Caco-2 (cell line): ENCODE measurements around the gene ABCA6. TPM values are rescaled to one million over a fixed set of nuclear protein-coding genes. Genes with fewer than 3 reads are reported as not detected.

Experiments
- BruUV-seq: library from RNA; stranded (reverse); fragments of 400-500 nt; replicated peaks from 2 replicates; lab custom pipeline; 2021; lab: Mats Ljungman, UMichigan
- CTCF ChIA-PET: fragments of 300-600 bp; sonication (Branson Sonifier 250); formaldehyde crosslinking; loops from one replicate; lab custom pipeline; 2022; ENCODE audit warnings: antibody characterized with exemption; lab: Charles Lee
- POLR2A ChIA-PET: fragments of 300-600 bp; sonication (Branson Sonifier 250); formaldehyde crosslinking; loops from one replicate; lab custom pipeline; 2022; ENCODE audit warnings: antibody characterized with exemption; lab: Charles Lee
- DNase-seq, 2 experiments: peaks; one replicate each; pipeline versions ENCODE4 v3.0.0 to v3.0.0-alpha.2; 2020 to 2022
- H3K27me3 ChIP-seq: replicated peaks from 2 replicates; pipeline ENCODE4 v1.6.0; 2011; ENCODE audit warnings: low read length; ENCODE audit not compliant: control insufficient read depth, insufficient read depth
- H3K36me3 ChIP-seq: 2 replicates; pipeline ENCODE4 v1.5.1; 2011; ENCODE audit warnings: low read length; ENCODE audit not compliant: control insufficient read depth, insufficient read depth
- H3K4me1 ChIP-seq: fragments of 250-450 bp; sonication (Bioruptor Pico); 2 replicates; pipeline ENCODE4 v1.5.1; 2020; ENCODE audit warnings: mild to moderate bottlenecking
- H3K4me3 ChIP-seq: 2 replicates; pipeline ENCODE4 v1.5.1; 2011; ENCODE audit warnings: low read depth, mild to moderate bottlenecking, control low read depth, low read length
- H3K9me3 ChIP-seq: fragments of 250-450 bp; sonication (Bioruptor Pico); 2 replicates; pipeline ENCODE4 v1.5.1; 2020; ENCODE audit warnings: mild to moderate bottlenecking, moderate library complexity
- H3K27ac Mint-ChIP-seq: one replicate; pipeline ENCODE4 v1.8.0; 2022; ENCODE audit warnings: mixed read lengths; ENCODE audit not compliant: unreplicated experiment
- H3K27me3 Mint-ChIP-seq: one replicate; pipeline ENCODE4 v1.8.0; 2022; ENCODE audit warnings: mixed read lengths; ENCODE audit not compliant: insufficient read depth, unreplicated experiment
- H3K36me3 Mint-ChIP-seq: one replicate; pipeline ENCODE4 v1.8.0; 2022; ENCODE audit warnings: mild to moderate bottlenecking, mixed read lengths; ENCODE audit not compliant: insufficient read depth, unreplicated experiment
- H3K4me1 Mint-ChIP-seq: one replicate; pipeline ENCODE4 v1.8.0; 2022; ENCODE audit warnings: low read depth, mixed read lengths; ENCODE audit not compliant: unreplicated experiment
- H3K4me3 Mint-ChIP-seq: one replicate; pipeline ENCODE4 v1.8.0; 2022; ENCODE audit warnings: mild to moderate bottlenecking, moderate library complexity, mixed read lengths; ENCODE audit not compliant: unreplicated experiment
- H3K9me3 Mint-ChIP-seq: one replicate; pipeline ENCODE4 v1.8.0; 2022; ENCODE audit warnings: mixed read lengths; ENCODE audit not compliant: unreplicated experiment
- CTCF ChIP-seq, 2 experiments: fragments of 200-600 bp in 1 of 2; IDR thresholded peaks; 1 replicate in 1 of 2; 2 replicates in 1 of 2; pipeline versions ENCODE4 v1.5.1 to v1.8.0; 2011 to 2022; ENCODE audit warnings: antibody characterized with exemption in 1 of 2, control low read depth in 1 of 2, inconsistent platforms in 1 of 2, low read depth in 1 of 2, low read length in 1 of 2, mild to moderate bottlenecking in 1 of 2, moderate library complexity in 1 of 2; ENCODE audit not compliant: insufficient read depth in 1 of 2, severe bottlenecking in 1 of 2, unreplicated experiment in 1 of 2
- intact Hi-C: fragments of 100-400 bp; cut with micrococcal nuclease; formaldehyde crosslinking; loops from one replicate; pipeline ENCODE4 v1.10.0; 2022; ENCODE audit not compliant: unreplicated experiment
- total RNA-seq: library from RNA; stranded (reverse); gene quantifications from 2 replicates; pipeline ENCODE4 v1.2.3, GENCODE V29; 2022

The ABCA6 gene
- total RNA-seq, 1 experiment from 2014 or later: 1.8 TPM

- Histone ChIP-seq H3K27me3 (no peaks in the 10 kb centered on the region), H3K36me3 (no peaks in the 10 kb centered on the region), H3K4me3 (no peak overlapping the region), H3K9me3 (no peaks in the 10 kb centered on the region; the same call in 1 of the 2 replicates), H3K4me1 (no peaks in the 10 kb centered on the region)
- no peak overlapping the region for H3K27ac Mint-ChIP-seq
- intact Hi-C loops: no loop called here
- BruUV-seq: no TSS peak
- no peak overlapping the region for H3K4me3 Mint-ChIP-seq
- CTCF ChIA-PET: no interaction called here
- TF ChIP-seq CTCF (IDR thresholded peaks at IDR 0.05; ENCODE audit: insufficient read depth in 1 of 2, low read depth in 1 of 2, low read length in 1 of 2, severe bottlenecking in 1 of 2, unreplicated experiment in 1 of 2): no peak
- no peaks in the 10 kb centered on the region for H3K4me1 Mint-ChIP-seq
- H3K36me3 Mint-ChIP-seq: no peaks in the 10 kb centered on the region
- DNase-seq: no peak
- H3K9me3 Mint-ChIP-seq: no peaks in the 10 kb centered on the region
- no peaks in the 10 kb centered on the region for H3K27me3 Mint-ChIP-seq
- POLR2A ChIA-PET: no interaction called here
Measured at GRCh38 chr17:69159418-69159817, 17.7 kb upstream of the ABCA6 start.

GRCh38 chr17:69154267-69154666, 12.6 kb upstream of the ABCA6 start:
- intact Hi-C loops: no loop called here
- no peaks in the 10 kb centered on the region for H3K27me3 ChIP-seq
- Mint-ChIP-seq H3K4me3 (no peak overlapping the region), H3K36me3 (no peaks in the 10 kb centered on the region), H3K27me3 (no peaks in the 10 kb centered on the region), H3K27ac (no peak overlapping the region), H3K4me1 (no peaks in the 10 kb centered on the region), H3K9me3 (no peaks in the 10 kb centered on the region)
- H3K4me1 ChIP-seq: no peaks in the 10 kb centered on the region
- no peaks in the 10 kb centered on the region; the same call in 1 of the 2 replicates for H3K9me3 ChIP-seq
- no peak for DNase-seq
- POLR2A ChIA-PET: no interaction called here
- BruUV-seq: no TSS peak
- no peak overlapping the region for H3K4me3 ChIP-seq
- CTCF ChIA-PET: no interaction called here
- no peak for TF ChIP-seq CTCF (IDR thresholded peaks at IDR 0.05; ENCODE audit: insufficient read depth in 1 of 2, low read depth in 1 of 2, low read length in 1 of 2, severe bottlenecking in 1 of 2, unreplicated experiment in 1 of 2)
- no peaks in the 10 kb centered on the region for H3K36me3 ChIP-seq

- no peak overlapping the region for H3K4me3 Mint-ChIP-seq
Measured at GRCh38 chr17:69150333-69150732, 8.6 kb upstream of the ABCA6 start.

More at GRCh38 chr17:69150333-69150732, 8.6 kb upstream of the ABCA6 start:
- POLR2A ChIA-PET: no interaction called here
- no TSS peak for BruUV-seq
- no peaks in the 10 kb centered on the region for H3K9me3 Mint-ChIP-seq
- Histone ChIP-seq H3K36me3 (no peaks in the 10 kb centered on the region), H3K4me3 (no peak overlapping the region), H3K9me3 (no peaks in the 10 kb centered on the region), H3K4me1 (no peaks in the 10 kb centered on the region), H3K27me3 (no peaks in the 10 kb centered on the region)
- CTCF ChIA-PET: no interaction called here
- no peaks in the 10 kb centered on the region for H3K27me3 Mint-ChIP-seq
- no peak for DNase-seq
- H3K27ac Mint-ChIP-seq: no peak overlapping the region
- H3K36me3 Mint-ChIP-seq: no peaks in the 10 kb centered on the region
- no peak for TF ChIP-seq CTCF (IDR thresholded peaks at IDR 0.05; ENCODE audit: insufficient read depth in 1 of 2, low read depth in 1 of 2, low read length in 1 of 2, severe bottlenecking in 1 of 2, unreplicated experiment in 1 of 2)
- no peaks in the 10 kb centered on the region for H3K4me1 Mint-ChIP-seq
- intact Hi-C loops: no loop called here
